ENCODE data around the gene CADPS. TPM values are rescaled to one million over a fixed set of nuclear protein-coding genes. Genes with fewer than 3 reads are reported as not detected.

CADPS gene
- total and polyA plus RNA-seq, 2 of the 4 experiments (the other 2 are of a cell fraction): not detected

DNA sequence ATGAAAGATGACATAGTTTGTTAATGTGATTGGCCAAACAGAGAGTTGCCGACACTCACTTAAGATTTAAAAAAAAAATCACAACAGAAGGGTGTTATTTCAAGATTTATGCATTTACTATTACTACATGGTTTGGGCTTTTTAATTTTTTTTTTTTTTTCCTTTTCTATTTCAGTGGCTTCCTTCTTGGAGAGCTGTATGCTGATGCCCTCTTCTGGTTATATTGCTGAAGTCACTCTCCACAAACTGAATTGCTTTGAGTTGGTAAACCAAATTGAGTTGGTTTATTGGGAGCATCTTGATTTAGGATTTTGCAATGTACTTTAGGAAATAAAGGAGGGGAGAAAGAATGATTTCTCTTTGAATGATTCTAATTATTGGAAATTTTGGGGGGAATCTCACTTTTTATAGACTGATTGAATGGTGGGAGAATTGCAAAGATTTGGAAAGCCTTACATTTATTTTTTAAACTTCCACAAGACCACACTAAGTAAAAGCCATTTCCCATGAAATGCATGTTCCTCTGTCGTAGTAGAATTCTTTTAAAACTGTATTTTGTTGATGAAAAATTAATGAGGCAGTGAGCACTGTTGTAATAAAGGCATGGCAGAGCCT lies 315.3 kb downstream of the CADPS start:
- ChIA-PET CTCF (interaction anchor here (0.6 to 1.8 kb wide), 3 partner anchors 120 to 228 kb away, joined by 3 to 4 read pairs (median 3); no protein-coding TSS in a partner anchor), POLR2A (ENCODE audit: unreplicated experiment) (no interaction called here)
- H2BK15ac ChIP-seq (ENCODE audit: low read depth, low read length): no peak overlapping the region
- intact Hi-C loops (cut with micrococcal nuclease) (loop anchor here (1.0 kb wide), 2 partner anchors 229 to 359 kb away; no protein-coding TSS in a partner anchor), in situ Hi-C loops (cut with MboI; ENCODE audit: low sequenced_read_pairs) (loop anchor here (5.0 to 10.0 kb wide), 2 partner anchors 233 to 355 kb away; no protein-coding TSS in a partner anchor), dilution Hi-C loops (cut with HindIII; ENCODE audit: low sequenced_read_pairs, unreplicated experiment) (no loop called here)
- H2AK5ac ChIP-seq (ENCODE audit: low read depth, low read length): no peak overlapping the region
- H4K8ac ChIP-seq (ENCODE audit: low read depth in 2 of 2, low read length in 2 of 2): no peak overlapping the region
- H3K23ac ChIP-seq (ENCODE audit: low read depth, low read length): no peak overlapping the region
- H3K4ac ChIP-seq (ENCODE audit: low read depth, low read length): no peak overlapping the region
- no peak overlapping the region for H3K4me3 ChIP-seq (ENCODE audit: insufficient read depth, low read depth, low read length)
- H4K20me1 ChIP-seq (ENCODE audit: insufficient read depth, low read length): no peaks in the 10 kb centered on the region
- H4K5ac ChIP-seq (ENCODE audit: low read depth, low read length): no peak overlapping the region
- H3K14ac ChIP-seq (replicated peaks; ENCODE audit: low read depth, low read length): no peak overlapping the region
- peaks cover 2% of the 10 kb centered on the region for H3K27me3 ChIP-seq (ENCODE audit: control insufficient read depth, insufficient read depth, low read length)
- BruUV-seq (replicated peaks): no TSS peak
- H3K27ac ChIP-seq (ENCODE audit: insufficient read depth, low read length): no peak overlapping the region
- H2AFZ ChIP-seq (replicated peaks; ENCODE audit: low read length, poor library complexity): no peak overlapping the region
- no peak overlapping the region for H4K91ac ChIP-seq (ENCODE audit: insufficient read depth, low read depth, low read length)
- no peak overlapping the region for H3K4me2 ChIP-seq (ENCODE audit: low read depth, low read length)
- H2BK120ac ChIP-seq (ENCODE audit: low read depth, low read length): no peak overlapping the region
- no peak overlapping the region for H2BK20ac ChIP-seq (ENCODE audit: low read depth, low read length)
- peaks cover 4% of the 10 kb centered on the region; the same call in 1 of the 2 replicates for H3K9me1 ChIP-seq (ENCODE audit: insufficient read depth, low read length)
- H2BK5ac ChIP-seq (ENCODE audit: low read depth, low read length, poor library complexity, severe bottlenecking): no peak overlapping the region
- no peak overlapping the region for H3K56ac ChIP-seq (ENCODE audit: extremely low read depth, insufficient read depth, low read length)
- no peaks in the 10 kb centered on the region for H3K79me1 ChIP-seq (ENCODE audit: low read depth in 1 of 2, low read length in 2 of 2)
- no peak for TF ChIP-seq BHLHE40 (IDR thresholded peaks at IDR 0.05; ENCODE audit: low read depth, low read length)
- no peak for TF ChIP-seq MXI1 (IDR thresholded peaks at IDR 0.05; ENCODE audit: borderline replicate concordance, low read depth, low read length)
- TF ChIP-seq FOS (IDR thresholded peaks at IDR 0.05; ENCODE audit: low read depth, low read length): no peak
- TF ChIP-seq RAD21 (IDR thresholded peaks at IDR 0.05; ENCODE audit: low read length): peak; percentile 60
- no peak for TF ChIP-seq POLR2A (IDR thresholded peaks at IDR 0.05; ENCODE audit: low read depth, low read length)
- TF ChIP-seq CEBPB (IDR thresholded peaks at IDR 0.05; ENCODE audit: low read depth, low read length): no peak
- peak; percentile 57 for TF ChIP-seq CTCF (conservative IDR thresholded peaks at IDR 0.05; ENCODE audit: low read depth, low read length)
- TF ChIP-seq SMC3 (IDR thresholded peaks at IDR 0.05; ENCODE audit: low read depth, low read length): peak; percentile 53
- H3K9me3 ChIP-seq (ENCODE audit: control insufficient read depth, insufficient read depth, low read length): no peaks in the 10 kb centered on the region
- ATAC-seq (ENCODE audit: low read depth) (peak; percentile 56), DNase-seq (peak; percentile 57)
- H2AK9ac ChIP-seq (replicated peaks; ENCODE audit: low read depth, low read length, poor library complexity): no peak overlapping the region
- H3K36me3 ChIP-seq (ENCODE audit: control insufficient read depth, insufficient read depth, low read length): no peaks in the 10 kb centered on the region
- no peak overlapping the region for H3K18ac ChIP-seq (ENCODE audit: low read depth, low read length)
- H3K4me1 ChIP-seq (ENCODE audit: control insufficient read depth, insufficient read depth, low read length): peaks cover 2% of the 10 kb centered on the region; the same call in 1 of the 2 replicates
- no CpG with 5 or more reads among the region's 2 CpGs for WGBS, 2 experiments (ENCODE audit: extremely low coverage in 2 of 2, insufficient read length in 1 of 2)
- H3K9ac ChIP-seq (ENCODE audit: low read depth, low read length): no peak overlapping the region
